ENCODE results near the gene PRTFDC1. TPM values are rescaled to one million over a fixed set of nuclear protein-coding genes. Genes with fewer than 3 reads are reported as not detected.
"Not testable (repeated sequence)": the region's sequence is repeated elsewhere in the genome, so short reads cannot be mapped to it uniquely, and the experiment has no call there.

Gene PRTFDC1
- total RNA-seq, 1 donor from 2014 or later: 0.63 TPM

GRCh38 chr10:24935504-24936292 is 16.7 kb downstream of the PRTFDC1 start:
- no peak for ATAC-seq
- no peak for DNase-seq (ENCODE audit: low spot score)

GRCh38 chr10:24931236-24931635 is 21.2 kb downstream of the PRTFDC1 start:
- ATAC-seq (no peak), DNase-seq (ENCODE audit: low spot score) (no peak)

GRCh38 chr10:24930427-24930826 is 22.0 kb downstream of the PRTFDC1 start:
- DNase-seq (ENCODE audit: low spot score) (no peak), ATAC-seq (no peak)

- ATAC-seq (no peak), DNase-seq (ENCODE audit: low spot score) (no peak)
These were observed 22.5 kb downstream of the PRTFDC1 start for GRCh38 chr10:24929904-24930303.

- no peak for DNase-seq (ENCODE audit: low spot score)
- no peak for ATAC-seq
These were observed 23.3 kb downstream of the PRTFDC1 start for GRCh38 chr10:24929056-24929544.

DNA sequence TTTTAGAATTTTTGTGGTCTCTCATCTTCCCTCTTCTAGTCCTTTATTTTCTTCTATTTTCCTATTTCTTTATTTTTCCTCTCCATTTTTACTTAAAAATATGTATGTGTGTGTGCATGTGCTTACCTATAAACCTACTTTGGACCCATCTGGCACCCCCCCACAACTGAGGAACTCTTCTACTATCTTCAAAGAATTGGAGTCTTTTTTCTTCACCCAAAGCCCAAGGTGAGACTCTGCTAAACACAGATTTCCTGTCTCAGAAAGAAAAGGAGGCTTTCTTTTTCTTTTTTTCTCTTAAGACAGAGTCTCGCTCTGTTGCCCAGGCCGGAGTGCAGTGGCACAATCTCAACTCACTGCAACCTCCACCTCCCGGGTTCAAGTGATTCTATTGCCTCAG is 24.2 kb downstream of the PRTFDC1 start:
- ATAC-seq (no peak), DNase-seq (ENCODE audit: low spot score) (no peak)

DNA sequence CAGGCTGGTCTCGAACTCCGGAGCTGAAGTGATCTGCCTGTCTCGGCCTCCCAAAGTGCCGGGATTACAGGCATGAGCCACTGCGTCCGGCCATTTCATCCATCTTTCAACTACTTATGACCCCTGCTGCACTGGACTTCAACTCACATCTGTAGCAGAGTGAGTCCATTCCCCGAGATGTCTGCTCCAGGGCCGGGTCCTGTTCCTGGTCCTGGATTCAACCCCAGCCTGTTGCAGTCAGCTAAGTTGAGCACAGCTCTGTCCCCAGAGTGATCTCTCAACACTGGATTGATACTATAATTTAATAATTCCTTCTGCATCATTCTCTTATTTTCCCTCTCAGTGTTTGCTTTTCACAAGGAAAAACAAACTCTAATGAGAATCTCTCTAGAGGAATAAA is 25.8 kb downstream of the PRTFDC1 start:
- DNase-seq (ENCODE audit: low spot score) (no peak), ATAC-seq (no peak)

DNA sequence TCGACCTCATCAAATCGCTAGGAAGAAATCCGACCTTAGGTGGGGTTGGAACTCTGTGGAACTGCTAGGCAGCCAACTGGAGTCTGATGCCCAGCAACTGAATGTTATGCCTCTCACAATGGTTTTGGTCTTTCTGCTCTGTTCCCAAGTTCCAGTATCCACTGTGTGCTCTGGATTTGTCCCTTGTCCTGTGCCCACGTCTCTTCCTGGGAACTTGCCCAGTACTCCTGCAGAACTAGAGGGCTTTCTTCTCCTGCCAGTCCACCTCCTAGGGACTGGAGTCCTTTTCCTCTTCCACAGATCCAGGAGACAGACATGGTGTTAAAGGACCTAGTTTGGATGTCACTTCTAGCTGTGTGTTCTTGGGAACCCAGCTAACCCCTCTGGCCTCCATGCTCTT is 26.6 kb downstream of the PRTFDC1 start:
- ATAC-seq (no peak), DNase-seq (ENCODE audit: low spot score) (no peak)

- ATAC-seq; DNase-seq (ENCODE audit: low spot score): not testable (repeated sequence)
These were observed 27.9 kb downstream of the PRTFDC1 start for GRCh38 chr10:24924483-24924882.

DNA sequence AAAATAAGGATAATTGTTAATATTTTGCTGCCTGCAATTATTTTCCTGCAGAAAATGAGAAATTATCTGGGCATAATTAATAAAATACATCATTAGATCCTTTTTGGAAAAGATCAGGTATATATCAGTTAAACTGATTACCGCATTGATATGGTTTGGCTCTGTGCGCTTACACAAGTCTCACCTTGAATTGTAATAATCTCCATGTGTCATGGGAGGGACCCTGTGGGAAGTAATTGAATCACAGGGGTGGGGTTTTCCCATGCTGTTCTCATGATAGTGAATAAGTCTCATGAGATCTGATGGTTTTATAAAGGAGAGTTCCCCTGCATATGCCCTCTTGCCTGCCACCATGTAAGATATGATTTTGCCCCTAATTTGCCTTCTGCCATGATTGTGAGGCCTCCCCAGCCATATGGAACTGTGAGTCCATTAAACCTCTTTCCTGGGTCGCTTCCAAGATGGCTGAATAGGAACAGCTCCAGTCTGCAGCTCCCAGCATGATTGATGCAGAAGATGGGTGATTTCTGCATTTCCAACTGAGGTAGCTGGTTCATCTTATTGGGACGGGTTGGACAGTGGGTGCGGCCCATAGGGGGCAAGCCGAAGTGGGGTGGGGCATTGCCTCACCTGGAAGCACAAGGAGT is 30.1 kb downstream of the PRTFDC1 start:
- not testable (repeated sequence) for ATAC-seq; DNase-seq (ENCODE audit: low spot score)

GRCh38 chr10:24920907-24921881 is 31.2 kb downstream of the PRTFDC1 start:
- peak; percentile 67 for ATAC-seq
- DNase-seq (ENCODE audit: low spot score): no peak

- DNase-seq (ENCODE audit: low spot score); ATAC-seq: not testable (repeated sequence)
These were observed 32.2 kb downstream of the PRTFDC1 start for GRCh38 chr10:24920192-24920591.

DNA sequence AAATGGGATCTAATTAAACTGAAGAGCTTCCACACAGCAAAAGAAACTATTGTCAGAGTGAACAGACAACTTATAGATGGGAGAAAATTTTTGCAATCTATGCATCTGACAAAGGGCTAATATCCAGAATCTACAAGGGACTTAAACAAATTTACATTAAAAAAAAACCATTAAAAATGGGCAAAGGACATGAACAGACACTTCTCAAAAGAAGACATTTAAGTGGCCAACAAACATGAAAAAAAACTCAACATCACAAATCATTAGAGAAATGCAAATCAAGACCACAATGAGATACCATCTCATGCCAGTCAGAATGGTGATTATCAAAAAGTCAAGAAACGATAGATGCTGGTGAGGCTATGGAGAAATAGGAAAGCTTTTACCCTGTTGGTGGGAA is 32.8 kb downstream of the PRTFDC1 start:
- ATAC-seq; DNase-seq (ENCODE audit: low spot score): not testable (repeated sequence)

DNA sequence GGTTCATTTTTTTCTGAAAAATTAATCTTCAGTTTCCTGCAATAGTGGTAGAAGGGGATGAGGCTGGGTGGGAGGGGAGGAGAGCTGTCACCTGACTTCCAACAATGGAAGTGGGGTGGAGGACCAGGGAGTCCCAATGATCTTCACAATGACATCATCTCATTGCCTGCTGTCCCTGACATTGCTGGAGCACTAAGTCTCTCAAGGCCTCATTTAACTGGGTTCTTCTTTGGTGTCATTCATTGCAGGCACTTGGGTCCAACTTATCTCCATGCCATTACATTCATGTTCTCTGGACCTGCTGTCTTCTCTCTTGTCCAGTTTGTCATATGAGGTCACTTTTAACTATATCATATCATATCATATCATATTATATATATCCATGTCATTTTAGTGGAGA is 34.4 kb downstream of the PRTFDC1 start:
- DNase-seq (ENCODE audit: low spot score) (no peak), ATAC-seq (no peak)

DNA sequence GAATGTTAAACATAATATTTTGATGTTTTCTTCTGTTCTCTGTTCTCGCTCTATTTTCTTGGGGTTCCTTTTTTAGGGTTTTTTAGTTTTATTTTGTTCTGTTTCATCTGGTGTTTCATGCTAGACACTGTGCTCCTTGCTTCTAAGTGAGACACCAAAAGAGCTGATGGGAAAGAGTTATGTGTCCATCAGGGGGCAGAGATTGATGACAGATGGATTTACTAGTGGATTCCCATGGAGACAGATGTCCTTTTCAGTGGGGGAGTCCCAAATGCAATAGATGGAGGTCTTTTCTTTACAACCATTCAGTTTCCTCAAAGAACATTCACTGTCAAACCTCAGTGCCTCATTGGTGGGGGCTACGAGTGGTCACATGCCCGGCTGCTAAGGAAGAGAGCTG is 34.9 kb downstream of the PRTFDC1 start:
- DNase-seq (ENCODE audit: low spot score) (no peak), ATAC-seq (no peak)

DNA sequence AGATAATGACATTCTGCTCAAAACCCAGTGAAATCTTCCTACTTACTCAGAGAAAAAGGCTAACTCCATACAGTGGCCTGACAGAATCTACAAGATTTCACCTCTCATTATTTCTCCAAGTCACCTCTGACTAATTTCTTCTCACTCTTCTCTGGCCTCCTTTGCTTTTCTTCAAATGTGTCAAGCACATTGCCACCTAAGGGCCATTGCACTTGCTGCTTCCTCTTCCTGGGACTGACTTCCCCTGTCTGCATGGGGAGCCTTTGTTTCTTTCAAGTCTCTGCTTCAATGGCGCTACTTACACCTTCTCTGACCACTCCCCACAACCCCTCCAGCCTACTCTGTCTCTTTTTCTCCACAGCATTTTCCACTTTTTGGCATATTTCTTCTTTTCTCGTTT is 36.0 kb downstream of the PRTFDC1 start:
- no peak for ATAC-seq
- DNase-seq (ENCODE audit: low spot score): no peak

DNA sequence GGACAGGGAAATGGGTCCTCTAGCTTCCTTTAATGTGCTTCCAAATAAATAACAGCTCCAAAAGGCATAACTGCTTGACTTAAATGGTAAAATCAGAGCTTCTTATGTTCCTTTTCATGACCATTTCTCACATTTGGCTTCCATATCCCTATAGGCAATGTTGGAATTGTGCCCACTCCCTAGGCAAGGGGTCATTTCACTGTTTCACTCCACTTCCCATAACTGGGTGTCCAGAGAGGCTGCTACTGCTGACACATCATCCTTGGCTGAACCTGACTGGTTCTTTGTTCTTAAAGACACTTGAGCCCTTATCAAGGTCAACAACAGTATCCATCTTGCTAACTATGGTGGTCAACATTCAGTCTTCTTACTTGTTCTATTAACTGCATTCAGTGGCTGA is 37.1 kb downstream of the PRTFDC1 start:
- ATAC-seq: no peak
- no peak for DNase-seq (ENCODE audit: low spot score)

DNA sequence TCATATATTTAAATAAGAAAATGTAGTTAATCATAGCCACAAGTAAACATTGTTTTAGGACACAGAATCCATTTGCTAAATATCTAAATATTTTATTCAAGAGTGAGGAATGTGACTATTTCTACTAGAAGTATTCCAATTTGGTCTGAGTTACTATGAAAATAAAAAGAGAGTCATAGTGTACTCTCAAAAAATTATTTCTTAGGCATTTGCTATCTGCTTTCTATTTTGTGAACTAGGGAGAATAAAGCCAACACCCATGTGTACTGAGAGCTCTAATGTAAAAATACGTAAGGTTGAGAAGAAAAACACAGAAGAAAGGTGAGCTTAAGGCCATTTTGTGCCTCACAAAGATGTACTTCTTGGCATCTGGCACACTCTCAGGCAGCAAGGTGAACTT is 38.3 kb downstream of the PRTFDC1 start:
- no peak for DNase-seq (ENCODE audit: low spot score)
- ATAC-seq: no peak

GRCh38 chr10:24912215-24912614 is 40.2 kb downstream of the PRTFDC1 start:
- peak; percentile 52 for ATAC-seq
- no peak for DNase-seq (ENCODE audit: low spot score)

DNA sequence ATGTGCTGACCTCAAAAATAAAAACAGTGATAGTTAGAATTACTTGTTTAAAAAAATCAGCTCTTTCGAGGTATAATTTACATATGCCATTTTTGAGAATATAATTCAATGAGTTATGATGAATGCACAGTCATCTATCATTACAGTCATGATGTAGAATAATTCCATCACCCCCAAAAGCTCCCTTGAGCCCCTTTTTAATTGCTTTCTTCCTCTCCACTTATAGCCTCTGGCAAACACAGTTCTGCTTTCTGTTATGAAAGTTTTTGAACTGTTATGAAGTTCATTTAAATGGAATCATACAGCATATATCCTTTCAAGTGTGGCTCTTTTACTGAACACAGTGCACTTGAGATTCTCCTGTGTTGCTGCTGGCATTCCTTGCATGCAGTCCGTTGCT is 41.4 kb downstream of the PRTFDC1 start:
- DNase-seq (ENCODE audit: low spot score) (no peak), ATAC-seq (no peak)

GRCh38 chr10:24910574-24910973 is 41.8 kb downstream of the PRTFDC1 start:
- ATAC-seq (no peak), DNase-seq (ENCODE audit: low spot score) (no peak)

Data from left lobe of liver (tissue), 2 donors.